Activated CD8-positive, alpha-beta T cell treated with anti-CD3 and anti-CD28 coated beads for 36 hours (primary cell): ENCODE measurements around the gene PRCC. TPM values are rescaled to one million over a fixed set of nuclear protein-coding genes. Genes with fewer than 3 reads are reported as not detected.

Experiments used
- ATAC-seq: fragments of 200-7000 bp; cut with Tn5 transposase; one replicate; pipeline ENCODE4 v1.10.0; 2021; ENCODE audit warnings: mild to moderate bottlenecking, moderate library complexity
- CTCF ChIA-PET: fragments of 350-600 bp; sonication (Branson Sonifier 250); formaldehyde crosslinking; loops from one replicate; lab custom pipeline; 2021; ENCODE audit warnings: antibody characterized with exemption; lab: Charles Lee
- POLR2A ChIA-PET: fragments of 350-600 bp; sonication (Branson Sonifier 250); formaldehyde crosslinking; loops from one replicate; lab custom pipeline; 2021; ENCODE audit warnings: antibody characterized with exemption; lab: Charles Lee
- DNase-seq: peaks from one replicate; pipeline ENCODE4 v3.0.0-alpha.2; 2020
- H3K27ac Mint-ChIP-seq: one replicate; pipeline ENCODE4 v1.8.0; 2021; ENCODE audit warnings: mild to moderate bottlenecking, mixed read lengths
- H3K27me3 Mint-ChIP-seq: one replicate; pipeline ENCODE4 v1.8.0; 2021; ENCODE audit warnings: mixed read lengths
- H3K36me3 Mint-ChIP-seq: one replicate; pipeline ENCODE4 v1.8.0; 2021; ENCODE audit warnings: low read depth, mixed read lengths
- H3K4me1 Mint-ChIP-seq: one replicate; pipeline ENCODE4 v1.8.0; 2021; ENCODE audit warnings: low read depth, mixed read lengths
- H3K4me3 Mint-ChIP-seq: one replicate; pipeline ENCODE4 v1.8.0; 2021; ENCODE audit warnings: mild to moderate bottlenecking, moderate library complexity, mixed read lengths
- H3K9me3 Mint-ChIP-seq: one replicate; pipeline ENCODE4 v1.8.0; 2021; ENCODE audit warnings: mixed read lengths
- CTCF ChIP-seq: fragments of 200-600 bp; IDR thresholded peaks from one replicate; pipeline ENCODE4 v1.8.0; 2022; ENCODE audit warnings: antibody characterized with exemption, mild to moderate bottlenecking
- intact Hi-C: fragments of 100-400 bp; cut with micrococcal nuclease; formaldehyde crosslinking; loops from one replicate; pipeline ENCODE4 v1.10.0; 2022
- total RNA-seq, 2 experiments: library from RNA; stranded (reverse); gene quantifications; one replicate each; pipeline ENCODE4 v1.2.3, GENCODE V29; 2021

The PRCC gene
- total RNA-seq, 2 experiments from 2014 or later = 69.8 to 70.6 TPM

GRCh38 chr1:156776942-156777341 is 9.6 kb downstream of the PRCC start:
- H3K4me1 Mint-ChIP-seq = peaks cover 56% of the 10 kb centered on the region
- CTCF ChIA-PET = interaction anchor here (1.0 to 4.1 kb wide), 4 partner anchors 9 to 87 kb away, joined by 8 to 28 read pairs (median 14); partner anchors contain the start of genes NTRK1 and PRCC
- TF ChIP-seq CTCF = no peak
- H3K4me3 Mint-ChIP-seq = no peak overlapping the region
- ATAC-seq = no peak
- intact Hi-C loops = no loop called here
- peaks cover 33% of the 10 kb centered on the region for H3K36me3 Mint-ChIP-seq
- POLR2A ChIA-PET = interaction anchor here (1.1 kb wide), 1 partner anchor 9 kb away, joined by 3 read pairs; no protein-coding TSS in a partner anchor
- H3K27ac Mint-ChIP-seq = peak overlapping the region; percentile 11
- no peaks in the 10 kb centered on the region for H3K9me3 Mint-ChIP-seq
- no peak for DNase-seq
- no peaks in the 10 kb centered on the region for H3K27me3 Mint-ChIP-seq

GRCh38 chr1:156777573-156777972 is 10.2 kb downstream of the PRCC start:
- no peaks in the 10 kb centered on the region for H3K27me3 Mint-ChIP-seq
- peaks cover 36% of the 10 kb centered on the region for H3K36me3 Mint-ChIP-seq
- TF ChIP-seq CTCF = no peak
- no peak for ATAC-seq
- intact Hi-C loops = no loop called here
- peaks cover 50% of the 10 kb centered on the region for H3K4me1 Mint-ChIP-seq
- H3K4me3 Mint-ChIP-seq = no peak overlapping the region
- ChIA-PET POLR2A (no interaction called here), CTCF (interaction anchor here (2.7 to 4.1 kb wide), 3 partner anchors 51 to 88 kb away, joined by 10 to 28 read pairs (median 18); partner anchors contain the start of gene NTRK1)
- peak overlapping the region; percentile 13 for H3K27ac Mint-ChIP-seq
- no peaks in the 10 kb centered on the region for H3K9me3 Mint-ChIP-seq
- DNase-seq = no peak

GRCh38 chr1:156781585-156782186 is 14.4 kb downstream of the PRCC start:
- H3K27ac Mint-ChIP-seq = no peak overlapping the region
- H3K9me3 Mint-ChIP-seq = no peaks in the 10 kb centered on the region
- peaks cover 35% of the 10 kb centered on the region for H3K36me3 Mint-ChIP-seq
- no peaks in the 10 kb centered on the region for H3K27me3 Mint-ChIP-seq
- ATAC-seq = no peak
- TF ChIP-seq CTCF = no peak
- peaks cover 30% of the 10 kb centered on the region for H3K4me1 Mint-ChIP-seq
- no peak overlapping the region for H3K4me3 Mint-ChIP-seq
- CTCF ChIA-PET = interaction anchor here (0.9 to 3.4 kb wide), 6 partner anchors 16 to 92 kb away, joined by 3 to 17 read pairs (median 5); partner anchors contain the start of genes INSRR and NTRK1
- no peak for DNase-seq
- intact Hi-C loops = no loop called here
- POLR2A ChIA-PET = interaction anchor here (1.0 to 2.1 kb wide), 4 partner anchors 9 to 52 kb away, joined by 3 to 15 read pairs (median 10); no protein-coding TSS in a partner anchor

- Mint-ChIP-seq H3K4me3 (no peak overlapping the region), H3K9me3 (no peaks in the 10 kb centered on the region), H3K36me3 (peaks cover 51% of the 10 kb centered on the region), H3K4me1 (peaks cover 15% of the 10 kb centered on the region), H3K27me3 (no peaks in the 10 kb centered on the region), H3K27ac (no peak overlapping the region)
- ATAC-seq (no peak), DNase-seq (no peak)
- CTCF ChIA-PET = interaction anchor here (1.1 to 3.7 kb wide), 6 partner anchors 11 to 96 kb away, joined by 4 to 19 read pairs (median 8); partner anchors contain the start of gene NTRK1
- no peak for TF ChIP-seq CTCF
- intact Hi-C loops = no loop called here
- POLR2A ChIA-PET = interaction anchor here (1.3 kb wide), 1 partner anchor 16 kb away, joined by 5 read pairs; no protein-coding TSS in a partner anchor
These were observed 18.1 kb downstream of the PRCC start for GRCh38 chr1:156785458-156785857.

GRCh38 chr1:156786640-156787039 is 19.3 kb downstream of the PRCC start:
- peaks cover 7% of the 10 kb centered on the region for H3K4me1 Mint-ChIP-seq
- ATAC-seq (no peak), DNase-seq (no peak)
- H3K36me3 Mint-ChIP-seq = peaks cover 53% of the 10 kb centered on the region
- no peak overlapping the region for H3K4me3 Mint-ChIP-seq
- ChIA-PET CTCF (interaction anchor here (2.8 to 3.7 kb wide), 2 partner anchors 11 to 74 kb away, joined by 14 to 19 read pairs; partner anchors contain the start of gene NTRK1), POLR2A (interaction anchor here (0.6 to 1.7 kb wide), 2 partner anchors 21 to 23 kb away, joined by 3 to 4 read pairs; no protein-coding TSS in a partner anchor)
- no peaks in the 10 kb centered on the region for H3K27me3 Mint-ChIP-seq
- intact Hi-C loops = no loop called here
- H3K9me3 Mint-ChIP-seq = no peaks in the 10 kb centered on the region
- no peak overlapping the region for H3K27ac Mint-ChIP-seq
- no peak for TF ChIP-seq CTCF
